Tibial nerve (tissue), 4 donors: ENCODE data around the gene OSBPL9. TPM values are rescaled to one million over a fixed set of nuclear protein-coding genes. Genes with fewer than 3 reads are reported as not detected.
A peak's percentile ranks its signal among the peaks of the same experiment; 100 is the strongest.

ENCODE experiments used
- DNase-seq, 2 donors: peaks; one replicate each; pipeline ENCODE4 v3.0.0-alpha.2; 2019; ENCODE audit warnings: low spot score in 2 of 2
- H3K27ac ChIP-seq, 4 donors: fragments of 200-600 bp; sonication (generic) in 3 of 4; one replicate each; pipeline ENCODE4 v1.5.1; 2017 to 2019; ENCODE audit warnings: mild to moderate bottlenecking in 1 of 4
- H3K27me3 ChIP-seq, 2 donors: fragments of 200-600 bp; sonication (generic) in 1 of 2; one replicate each; pipeline versions ENCODE4 v1.5.1 to v1.6.0; 2017 to 2019
- H3K36me3 ChIP-seq, 3 donors: fragments of 200-600 bp; sonication (generic); one replicate each; pipeline ENCODE4 v1.5.1; 2018 to 2019
- H3K4me1 ChIP-seq, 4 donors: fragments of 200-600 bp; sonication (generic) in 3 of 4; one replicate each; pipeline ENCODE4 v1.5.1; 2017 to 2019
- H3K4me3 ChIP-seq, 4 donors: fragments of 200-600 bp; sonication (generic) in 3 of 4; one replicate each; pipeline ENCODE4 v1.5.1; 2017 to 2019; ENCODE audit warnings: mild to moderate bottlenecking in 1 of 4, moderate library complexity in 1 of 4
- H3K9me3 ChIP-seq, 4 donors: fragments of 200-600 bp; sonication (generic) in 3 of 4; one replicate each; pipeline ENCODE4 v1.5.1; 2017 to 2019
- CTCF ChIP-seq, 5 experiments: fragments of 200-600 bp in 3 of 5; fragments of 450-650 bp in 2 of 5; sonication (generic) in 3 of 5; IDR thresholded peaks; one replicate each; pipeline ENCODE4 v1.5.1; 2016 to 2019; ENCODE audit warnings: antibody characterized with exemption in 5 of 5, mild to moderate bottlenecking in 3 of 5, moderate library complexity in 2 of 5
- EP300 ChIP-seq, 2 donors: sonication (generic); formaldehyde crosslinking; IDR thresholded peaks; one replicate each; pipeline ENCODE4 v1.6.1; 2017; ENCODE audit warnings: antibody characterized with exemption in 2 of 2, mild to moderate bottlenecking in 1 of 2
- POLR2A ChIP-seq, 2 donors: fragments of 450-650 bp; IDR thresholded peaks; one replicate each; pipeline ENCODE4 v1.6.1; 2017; ENCODE audit warnings: antibody characterized with exemption in 2 of 2, mild to moderate bottlenecking in 2 of 2, moderate library complexity in 2 of 2
- WGBS, 2 donors: methylation state at CpG; one replicate each; pipeline ENCODE4 v1.1.5; 2018; 5-methylcytosine and 5-hydroxymethylcytosine counted together
- total RNA-seq, 4 donors: library from RNA; depleted of rRNA; stranded (reverse); fragments of >200 nt; gene quantifications; one replicate each; pipeline ENCODE4 v1.1.0, GENCODE V29; 2016

OSBPL9 gene
- total RNA-seq, 4 donors from 2014 or later: 86.1 to 132 (median 96.9) TPM

- peak overlapping the region in 3 of 4 donors; percentile 5 to 98 (median 90) for H3K27ac ChIP-seq
- no peak overlapping the region for H3K4me3 ChIP-seq
- no peaks in the 10 kb centered on the region for H3K36me3 ChIP-seq
- H3K9me3 ChIP-seq: no peaks in the 10 kb centered on the region
- no peak for DNase-seq
- H3K4me1 ChIP-seq: peaks cover 0 to 83% (median 41%) of the 10 kb centered on the region in 4 donors
- no peaks in the 10 kb centered on the region for H3K27me3 ChIP-seq
- WGBS, 2 donors: 69 to 76% methylated on average over 1 of the region's 1 CpG
- TF ChIP-seq EP300 (IDR thresholded peaks at IDR 0.05): no peak
- TF ChIP-seq POLR2A (IDR thresholded peaks at IDR 0.05): no peak
- no peak for TF ChIP-seq CTCF (IDR thresholded peaks at IDR 0.05)
These were observed 3.6 kb downstream of the OSBPL9 start for GRCh38 chr1:51620470-51620869.

- DNase-seq: no peak
- Histone ChIP-seq H3K9me3 (no peaks in the 10 kb centered on the region), H3K27ac (peak overlapping the region in 2 of 4 donors; percentile 90 to 98), H3K4me1 (peaks cover 0 to 86% (median 42%) of the 10 kb centered on the region in 4 donors), H3K36me3 (no peaks in the 10 kb centered on the region), H3K4me3 (no peak overlapping the region), H3K27me3 (no peaks in the 10 kb centered on the region)
- WGBS, 2 donors: 71 to 74% methylated on average over 7 of the region's 7 CpGs
- TF ChIP-seq CTCF (IDR thresholded peaks at IDR 0.05) (no peak), POLR2A (IDR thresholded peaks at IDR 0.05) (no peak), EP300 (IDR thresholded peaks at IDR 0.05) (no peak)
These were observed 4.3 kb downstream of the OSBPL9 start for GRCh38 chr1:51621161-51621560.

- Histone ChIP-seq H3K36me3 (no peaks in the 10 kb centered on the region), H3K9me3 (no peaks in the 10 kb centered on the region), H3K27me3 (no peaks in the 10 kb centered on the region), H3K4me1 (peaks cover 0 to 88% (median 39%) of the 10 kb centered on the region in 4 donors), H3K4me3 (no peak overlapping the region), H3K27ac (peak overlapping the region in 2 of 4 donors; percentile 90 to 98)
- no peak for DNase-seq
- TF ChIP-seq POLR2A (IDR thresholded peaks at IDR 0.05) (no peak), CTCF (IDR thresholded peaks at IDR 0.05) (no peak), EP300 (IDR thresholded peaks at IDR 0.05) (no peak)
- 77 to 87% methylated on average over 2 of the region's 2 CpGs for WGBS, 2 donors
These were observed 5.1 kb downstream of the OSBPL9 start for GRCh38 chr1:51621841-51622454.

- Histone ChIP-seq H3K27me3 (no peaks in the 10 kb centered on the region), H3K27ac (peak overlapping the region in 3 of 4 donors; percentile 7 to 98 (median 90)), H3K36me3 (no peaks in the 10 kb centered on the region), H3K4me3 (no peak overlapping the region), H3K4me1 (peaks cover 0 to 93% (median 39%) of the 10 kb centered on the region in 4 donors), H3K9me3 (no peaks in the 10 kb centered on the region)
- peak in 1 of 2 donors; percentile 61 for DNase-seq
- WGBS, 2 donors: 66 to 70% methylated on average over 2 of the region's 2 CpGs
- TF ChIP-seq EP300 (IDR thresholded peaks at IDR 0.05) (peak in 1 of 2 donors; percentile 74), CTCF (IDR thresholded peaks at IDR 0.05) (no peak), POLR2A (IDR thresholded peaks at IDR 0.05) (no peak)
These were observed 5.6 kb downstream of the OSBPL9 start for GRCh38 chr1:51622455-51622913.

- no peak for TF ChIP-seq POLR2A (IDR thresholded peaks at IDR 0.05)
- no peak for TF ChIP-seq CTCF (IDR thresholded peaks at IDR 0.05)
- TF ChIP-seq EP300 (IDR thresholded peaks at IDR 0.05): no peak
- Histone ChIP-seq H3K4me1 (peaks cover 0 to 97% (median 37%) of the 10 kb centered on the region in 4 donors), H3K36me3 (no peaks in the 10 kb centered on the region), H3K9me3 (no peaks in the 10 kb centered on the region), H3K27ac (peak overlapping the region in 3 of 4 donors; percentile 7 to 98 (median 90)), H3K4me3 (no peak overlapping the region), H3K27me3 (no peaks in the 10 kb centered on the region)
- no peak for DNase-seq
- WGBS, 2 donors: 91 to 92% methylated on average over 2 of the region's 2 CpGs
These were observed 6.1 kb downstream of the OSBPL9 start for GRCh38 chr1:51623025-51623424.
